Neural cell (in vitro differentiated cells): Measurements from ENCODE around the gene ZNF785. TPM values are rescaled to one million over a fixed set of nuclear protein-coding genes. Genes with fewer than 3 reads are reported as not detected.

ENCODE experiments used
- H2AFZ ChIP-seq: fragments of 200-600, 300-800 bp; sonication (generic), shearing (Covaris generic); 2 replicates; pipeline ENCODE4 v1.6.0; 2014; ENCODE audit warnings: low read depth, mild to moderate bottlenecking, antibody characterized with exemption, low read length, moderate library complexity
- H3F3A ChIP-seq: fragments of 200-600 bp; shearing (Covaris generic); 2 replicates; pipeline ENCODE4 v1.6.1; 2016; ENCODE audit warnings: mild to moderate bottlenecking, moderate library complexity, mixed read lengths, antibody characterized with exemption, low read length; ENCODE audit not compliant: insufficient read depth, poor library complexity, severe bottlenecking
- H3K27ac ChIP-seq: fragments of 200-600, 300-800 bp; sonication (generic), shearing (Covaris generic); 2 replicates; pipeline ENCODE4 v1.5.1; 2014; ENCODE audit warnings: mild to moderate bottlenecking, low read length, moderate library complexity
- H3K27me3 ChIP-seq: fragments of 300-800, 200-600 bp; sonication (generic), shearing (Covaris generic); 2 replicates; pipeline ENCODE4 v1.6.0; 2014; ENCODE audit warnings: mild to moderate bottlenecking, low read depth, low read length, moderate library complexity; ENCODE audit not compliant: insufficient read depth
- H3K36me3 ChIP-seq: fragments of 300-800, 200-600 bp; sonication (generic), shearing (Covaris generic); 2 replicates; pipeline ENCODE4 v1.5.1; 2014; ENCODE audit warnings: mild to moderate bottlenecking, antibody characterized with exemption, low read length, moderate library complexity; ENCODE audit not compliant: insufficient read depth
- H3K4me2 ChIP-seq: fragments of 300-800, 200-600 bp; sonication (generic), shearing (Covaris generic); 2 replicates; pipeline ENCODE4 v1.6.0; 2014; ENCODE audit warnings: mild to moderate bottlenecking, low read length
- H3K4me3 ChIP-seq: fragments of 300-800, 200-600 bp; sonication (generic), shearing (Covaris generic); 2 replicates; pipeline ENCODE4 v1.5.1; 2014; ENCODE audit warnings: mild to moderate bottlenecking, low read length, moderate library complexity
- H3K79me2 ChIP-seq: fragments of 200-600 bp; shearing (Covaris generic); replicated peaks from 2 replicates; pipeline ENCODE4 v1.6.0; 2014; ENCODE audit warnings: mild to moderate bottlenecking, low read length, moderate library complexity; ENCODE audit not compliant: insufficient read depth
- H3K9ac ChIP-seq: fragments of 300-800, 200-600 bp; sonication (generic), shearing (Covaris generic); 2 replicates; pipeline ENCODE4 v1.6.1; 2016; ENCODE audit warnings: mild to moderate bottlenecking, low read length, mixed read lengths
- H3K9me2 ChIP-seq: fragments of 200-600 bp; shearing (Covaris generic); 2 replicates; pipeline ENCODE4 v1.6.1; 2016; ENCODE audit warnings: mild to moderate bottlenecking, low read length, mixed read lengths; ENCODE audit not compliant: insufficient read depth
- H3K9me3 ChIP-seq: fragments of 200-600, 300-800 bp; sonication (generic), shearing (Covaris generic); 2 replicates; pipeline ENCODE4 v1.6.1; 2016; ENCODE audit warnings: mild to moderate bottlenecking, mixed run types, low read length, moderate library complexity, mixed read lengths
- H4K20me1 ChIP-seq: fragments of 200-600 bp; shearing (Covaris generic); 2 replicates; pipeline ENCODE4 v1.6.1; 2016; ENCODE audit warnings: mild to moderate bottlenecking, mixed run types; ENCODE audit not compliant: insufficient read depth
- CTCF ChIP-seq: fragments of 450-650 bp; IDR thresholded peaks from 2 replicates; pipeline ENCODE4 v1.5.1; 2014; ENCODE audit warnings: antibody characterized with exemption, mild to moderate bottlenecking, moderate library complexity; ENCODE audit not compliant: poor library complexity, severe bottlenecking
- EP300 ChIP-seq: fragments of 450-650 bp; conservative IDR thresholded peaks from 2 replicates; pipeline ENCODE4 v1.6.1; 2014; ENCODE audit warnings: antibody characterized with exemption, mild to moderate bottlenecking, moderate library complexity; ENCODE audit not compliant: poor library complexity, severe bottlenecking
- EZH2 ChIP-seq: fragments of 200-600, 300-800 bp; shearing (Covaris generic), sonication (generic); IDR thresholded peaks from 2 replicates; pipeline ENCODE4 v1.6.1; 2014; ENCODE audit warnings: antibody characterized with exemption, low read length, borderline replicate concordance, mild to moderate bottlenecking; ENCODE audit not compliant: insufficient read depth, poor library complexity, severe bottlenecking
- MXI1 ChIP-seq: fragments of 450-650 bp; conservative IDR thresholded peaks from 2 replicates; pipeline ENCODE4 v1.6.1; 2014; ENCODE audit warnings: antibody characterized with exemption, mild to moderate bottlenecking; ENCODE audit not compliant: poor library complexity, severe bottlenecking
- POLR2AphosphoS5 ChIP-seq: IDR thresholded peaks from 2 replicates; pipeline ENCODE4 v1.6.1; 2012
- RAD21 ChIP-seq: fragments of 450-650 bp; conservative IDR thresholded peaks from 2 replicates; pipeline ENCODE4 v1.6.1; 2014; ENCODE audit warnings: antibody characterized with exemption, mild to moderate bottlenecking, moderate library complexity
- REST ChIP-seq: IDR thresholded peaks from 2 replicates; pipeline ENCODE4 v1.6.1; 2012; ENCODE audit warnings: borderline replicate concordance
- SMC3 ChIP-seq: fragments of 450-650 bp; conservative IDR thresholded peaks from 2 replicates; pipeline ENCODE4 v1.6.1; 2014; ENCODE audit warnings: antibody characterized with exemption, mild to moderate bottlenecking, moderate library complexity; ENCODE audit not compliant: poor library complexity
- TAF1 ChIP-seq: IDR thresholded peaks from 2 replicates; pipeline ENCODE4 v1.6.1; 2012; ENCODE audit warnings: low read depth
- polyA plus RNA-seq: library from polyadenylated mRNA; depleted of rRNA; stranded (reverse); fragments of >200 nt; gene quantifications from 2 replicates; pipeline ENCODE4 v1.2.3, GENCODE V29; 2014

Gene ZNF785
- polyA plus RNA-seq, 1 donor from 2014 or later, result 26.4 TPM

GRCh38 chr16:30561089-30561816 is 24.2 kb downstream of the ZNF785 start:
- Histone ChIP-seq H3K36me3 (no peaks in the 10 kb centered on the region), H3F3A (no peaks in the 10 kb centered on the region), H3K79me2 (peaks cover 4% of the 10 kb centered on the region), H3K9me2 (no peaks in the 10 kb centered on the region), H3K27ac (no peak overlapping the region), H2AFZ (no peak overlapping the region), H3K27me3 (no peaks in the 10 kb centered on the region), H3K9me3 (no peaks in the 10 kb centered on the region), H3K9ac (no peak overlapping the region), H3K4me2 (no peak overlapping the region), H3K4me3 (no peak overlapping the region), H4K20me1 (no peaks in the 10 kb centered on the region)
- TF ChIP-seq EP300 (no peak), CTCF (no peak), REST (no peak), MXI1 (no peak), POLR2AphosphoS5 (no peak), TAF1 (no peak), EZH2 (no peak)

GRCh38 chr16:30559690-30560089 is 25.8 kb downstream of the ZNF785 start:
- H3K36me3 ChIP-seq, result no peaks in the 10 kb centered on the region

More at GRCh38 chr16:30559690-30560089, 25.8 kb downstream of the ZNF785 start:
- Histone ChIP-seq H2AFZ (no peak overlapping the region), H3K27me3 (no peaks in the 10 kb centered on the region), H3K79me2 (peaks cover 7% of the 10 kb centered on the region), H4K20me1 (no peaks in the 10 kb centered on the region), H3K4me2 (no peak overlapping the region), H3F3A (no peaks in the 10 kb centered on the region), H3K9ac (no peak overlapping the region), H3K27ac (no peak overlapping the region), H3K9me3 (no peaks in the 10 kb centered on the region), H3K4me3 (no peak overlapping the region), H3K9me2 (no peaks in the 10 kb centered on the region)
- TF ChIP-seq EZH2, result no peak
- no peak for TF ChIP-seq CTCF
- no peak for TF ChIP-seq TAF1
- TF ChIP-seq POLR2AphosphoS5, result no peak
- TF ChIP-seq MXI1, result no peak
- no peak for TF ChIP-seq RAD21
- no peak for TF ChIP-seq EP300
- TF ChIP-seq REST, result no peak
- TF ChIP-seq SMC3, result no peak
